ENCODE results near the gene C1orf53. TPM values are rescaled to one million over a fixed set of nuclear protein-coding genes. Genes with fewer than 3 reads are reported as not detected.

C1orf53 gene
- polyA plus RNA-seq, 1 donor from 2014 or later = 2.6 TPM

DNA sequence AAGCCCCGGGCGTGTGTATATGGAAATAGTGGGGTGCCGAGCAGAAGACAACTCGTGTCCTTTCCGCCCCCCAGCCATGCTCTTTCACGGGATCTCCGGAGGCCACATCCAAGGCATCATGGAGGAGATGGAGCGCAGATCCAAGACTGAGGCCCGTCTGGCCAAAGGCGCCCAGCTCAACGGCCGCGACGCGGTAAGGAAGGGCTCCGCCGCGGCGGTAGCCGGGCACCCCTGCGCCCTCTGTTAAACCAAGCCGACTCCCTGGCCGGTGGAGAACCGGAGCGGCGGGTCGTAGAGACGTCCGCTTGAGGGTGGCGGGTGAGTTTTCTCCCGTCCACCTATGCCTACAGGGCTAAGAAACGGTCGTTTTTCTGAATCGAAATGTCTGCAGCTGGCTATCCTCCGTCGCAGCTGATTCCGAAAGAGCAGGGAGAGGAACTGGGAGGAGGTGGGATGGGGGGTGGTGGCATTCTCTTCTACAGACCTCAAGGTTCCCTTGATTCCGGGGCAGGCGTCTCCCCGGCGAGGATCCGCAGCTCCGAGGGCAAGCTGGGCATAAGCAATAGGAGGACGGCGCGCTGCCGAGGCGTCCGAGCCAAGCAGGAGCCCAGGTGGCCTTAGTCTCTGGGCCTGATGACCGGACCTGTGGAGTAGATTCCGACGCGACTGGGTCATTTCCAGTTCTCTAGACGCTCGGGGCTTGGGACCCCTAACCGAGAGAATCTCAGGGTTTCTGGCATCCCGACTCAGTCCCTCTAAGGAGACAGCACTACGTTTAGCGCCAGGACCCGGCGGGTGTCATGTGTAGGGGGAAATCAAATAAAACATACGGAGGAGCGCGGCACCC is 15.6 kb downstream of the C1orf53 start:
- no peaks in the 10 kb centered on the region for H3K9me2 ChIP-seq (ENCODE audit: insufficient read depth, low read length)
- H3K4me2 ChIP-seq (ENCODE audit: low read length) = no peak overlapping the region
- no peaks in the 10 kb centered on the region for H4K20me1 ChIP-seq (ENCODE audit: insufficient read depth)
- no peaks in the 10 kb centered on the region for H3K9me3 ChIP-seq (ENCODE audit: low read length)
- H3K9ac ChIP-seq (ENCODE audit: low read length) = no peak overlapping the region
- peak overlapping the region; percentile 54 for H3K4me3 ChIP-seq (ENCODE audit: low read length)
- no peak overlapping the region for H3K27ac ChIP-seq (ENCODE audit: low read length)
- H3K79me2 ChIP-seq (replicated peaks; ENCODE audit: insufficient read depth, low read length) = no peaks in the 10 kb centered on the region
- H3F3A ChIP-seq (ENCODE audit: insufficient read depth, low read length, poor library complexity, severe bottlenecking) = no peaks in the 10 kb centered on the region
- no peaks in the 10 kb centered on the region for H3K36me3 ChIP-seq (ENCODE audit: insufficient read depth, low read length)
- peaks cover 97% of the 10 kb centered on the region for H3K27me3 ChIP-seq (ENCODE audit: insufficient read depth, low read depth, low read length)
- H2AFZ ChIP-seq (ENCODE audit: low read depth, low read length) = no peak overlapping the region
- TF ChIP-seq EZH2 (IDR thresholded peaks at IDR 0.05; ENCODE audit: borderline replicate concordance, insufficient read depth, low read length, poor library complexity, severe bottlenecking) (peak; percentile 100), EP300 (conservative IDR thresholded peaks at IDR 0.05; ENCODE audit: poor library complexity, severe bottlenecking) (no peak), POLR2AphosphoS5 (IDR thresholded peaks at IDR 0.05) (peak; percentile 43)

DNA sequence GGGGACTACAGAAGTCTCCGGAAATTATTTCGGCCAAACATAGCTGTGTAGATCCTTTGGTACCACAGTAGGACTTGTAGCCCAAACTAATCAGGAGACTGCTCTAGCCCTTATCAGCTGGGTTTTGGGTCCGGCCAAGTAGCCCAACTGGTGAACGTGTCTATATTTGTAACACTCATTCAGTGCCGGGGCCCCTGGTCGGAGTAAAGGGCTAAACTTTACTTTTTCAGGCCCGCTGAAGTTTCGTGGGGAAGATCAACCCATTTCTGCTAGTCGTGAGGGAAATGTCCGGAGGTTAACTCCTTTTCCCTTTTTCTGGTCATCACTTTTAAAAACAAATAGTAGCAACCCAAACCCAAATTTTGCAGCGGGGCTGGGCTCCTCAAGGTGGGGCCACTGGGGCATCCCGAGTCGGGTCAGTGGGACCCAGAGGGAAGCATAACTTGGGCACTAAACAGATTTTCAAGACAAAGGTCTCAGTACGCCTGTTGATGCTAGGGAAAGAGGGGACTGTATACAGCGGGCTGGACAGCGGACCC is 16.4 kb downstream of the C1orf53 start:
- no peak for TF ChIP-seq POLR2AphosphoS5 (IDR thresholded peaks at IDR 0.05)
- no peak for TF ChIP-seq SMC3 (conservative IDR thresholded peaks at IDR 0.05; ENCODE audit: poor library complexity)
- TF ChIP-seq RAD21 (conservative IDR thresholded peaks at IDR 0.05) = no peak
- no peak for TF ChIP-seq EZH2 (IDR thresholded peaks at IDR 0.05; ENCODE audit: borderline replicate concordance, insufficient read depth, low read length, poor library complexity, severe bottlenecking)
- TF ChIP-seq, protein P1, sequence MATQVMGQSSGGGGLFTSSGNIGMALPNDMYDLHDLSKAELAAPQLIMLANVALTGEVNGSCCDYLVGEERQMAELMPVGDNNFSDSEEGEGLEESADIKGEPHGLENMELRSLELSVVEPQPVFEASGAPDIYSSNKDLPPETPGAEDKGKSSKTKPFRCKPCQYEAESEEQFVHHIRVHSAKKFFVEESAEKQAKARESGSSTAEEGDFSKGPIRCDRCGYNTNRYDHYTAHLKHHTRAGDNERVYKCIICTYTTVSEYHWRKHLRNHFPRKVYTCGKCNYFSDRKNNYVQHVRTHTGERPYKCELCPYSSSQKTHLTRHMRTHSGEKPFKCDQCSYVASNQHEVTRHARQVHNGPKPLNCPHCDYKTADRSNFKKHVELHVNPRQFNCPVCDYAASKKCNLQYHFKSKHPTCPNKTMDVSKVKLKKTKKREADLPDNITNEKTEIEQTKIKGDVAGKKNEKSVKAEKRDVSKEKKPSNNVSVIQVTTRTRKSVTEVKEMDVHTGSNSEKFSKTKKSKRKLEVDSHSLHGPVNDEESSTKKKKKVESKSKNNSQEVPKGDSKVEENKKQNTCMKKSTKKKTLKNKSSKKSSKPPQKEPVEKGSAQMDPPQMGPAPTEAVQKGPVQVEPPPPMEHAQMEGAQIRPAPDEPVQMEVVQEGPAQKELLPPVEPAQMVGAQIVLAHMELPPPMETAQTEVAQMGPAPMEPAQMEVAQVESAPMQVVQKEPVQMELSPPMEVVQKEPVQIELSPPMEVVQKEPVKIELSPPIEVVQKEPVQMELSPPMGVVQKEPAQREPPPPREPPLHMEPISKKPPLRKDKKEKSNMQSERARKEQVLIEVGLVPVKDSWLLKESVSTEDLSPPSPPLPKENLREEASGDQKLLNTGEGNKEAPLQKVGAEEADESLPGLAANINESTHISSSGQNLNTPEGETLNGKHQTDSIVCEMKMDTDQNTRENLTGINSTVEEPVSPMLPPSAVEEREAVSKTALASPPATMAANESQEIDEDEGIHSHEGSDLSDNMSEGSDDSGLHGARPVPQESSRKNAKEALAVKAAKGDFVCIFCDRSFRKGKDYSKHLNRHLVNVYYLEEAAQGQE (IDR thresholded peaks at IDR 0.05; ENCODE audit: borderline replicate concordance) = no peak
- no peak for TF ChIP-seq TAF1 (IDR thresholded peaks at IDR 0.05; ENCODE audit: low read depth)
- TF ChIP-seq, protein P2, sequence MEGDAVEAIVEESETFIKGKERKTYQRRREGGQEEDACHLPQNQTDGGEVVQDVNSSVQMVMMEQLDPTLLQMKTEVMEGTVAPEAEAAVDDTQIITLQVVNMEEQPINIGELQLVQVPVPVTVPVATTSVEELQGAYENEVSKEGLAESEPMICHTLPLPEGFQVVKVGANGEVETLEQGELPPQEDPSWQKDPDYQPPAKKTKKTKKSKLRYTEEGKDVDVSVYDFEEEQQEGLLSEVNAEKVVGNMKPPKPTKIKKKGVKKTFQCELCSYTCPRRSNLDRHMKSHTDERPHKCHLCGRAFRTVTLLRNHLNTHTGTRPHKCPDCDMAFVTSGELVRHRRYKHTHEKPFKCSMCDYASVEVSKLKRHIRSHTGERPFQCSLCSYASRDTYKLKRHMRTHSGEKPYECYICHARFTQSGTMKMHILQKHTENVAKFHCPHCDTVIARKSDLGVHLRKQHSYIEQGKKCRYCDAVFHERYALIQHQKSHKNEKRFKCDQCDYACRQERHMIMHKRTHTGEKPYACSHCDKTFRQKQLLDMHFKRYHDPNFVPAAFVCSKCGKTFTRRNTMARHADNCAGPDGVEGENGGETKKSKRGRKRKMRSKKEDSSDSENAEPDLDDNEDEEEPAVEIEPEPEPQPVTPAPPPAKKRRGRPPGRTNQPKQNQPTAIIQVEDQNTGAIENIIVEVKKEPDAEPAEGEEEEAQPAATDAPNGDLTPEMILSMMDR (IDR thresholded peaks at IDR 0.05; ENCODE audit: poor library complexity, severe bottlenecking) = no peak
- no peak for TF ChIP-seq EP300 (conservative IDR thresholded peaks at IDR 0.05; ENCODE audit: poor library complexity, severe bottlenecking)
- TF ChIP-seq MXI1 (conservative IDR thresholded peaks at IDR 0.05; ENCODE audit: poor library complexity, severe bottlenecking) = no peak
- no peaks in the 10 kb centered on the region for H3K36me3 ChIP-seq (ENCODE audit: insufficient read depth, low read length)
- H4K20me1 ChIP-seq (ENCODE audit: insufficient read depth) = no peaks in the 10 kb centered on the region
- no peaks in the 10 kb centered on the region for H3K9me2 ChIP-seq (ENCODE audit: insufficient read depth, low read length)
- H3K9me3 ChIP-seq (ENCODE audit: low read length) = no peaks in the 10 kb centered on the region
- peaks cover 89% of the 10 kb centered on the region for H3K27me3 ChIP-seq (ENCODE audit: insufficient read depth, low read depth, low read length)
- H3F3A ChIP-seq (ENCODE audit: insufficient read depth, low read length, poor library complexity, severe bottlenecking) = no peaks in the 10 kb centered on the region
- no peak overlapping the region for H2AFZ ChIP-seq (ENCODE audit: low read depth, low read length)
- H3K79me2 ChIP-seq (replicated peaks; ENCODE audit: insufficient read depth, low read length) = no peaks in the 10 kb centered on the region
- no peak overlapping the region for H3K4me3 ChIP-seq (ENCODE audit: low read length)
- H3K4me2 ChIP-seq (ENCODE audit: low read length) = no peak overlapping the region
- H3K27ac ChIP-seq (ENCODE audit: low read length) = no peak overlapping the region
- H3K9ac ChIP-seq (ENCODE audit: low read length) = no peak overlapping the region
